Subcutaneous abdominal adipose tissue (tissue), 5 donors: ENCODE data around the gene CDKN1C.

Experiments
- H3K27ac ChIP-seq: one replicate; pipeline ENCODE4 v1.7.0; 2013; ENCODE audit warnings: low read depth, mild to moderate bottlenecking, inconsistent platforms, low read length, moderate library complexity
- H3K27me3 ChIP-seq, 5 donors: one replicate each; pipeline ENCODE4 v1.7.0; 2013; ENCODE audit warnings: low read length in 5 of 5, inconsistent platforms in 1 of 5; ENCODE audit not compliant: control insufficient read depth in 5 of 5, insufficient read depth in 4 of 5
- H3K36me3 ChIP-seq, 5 donors: one replicate each; pipeline ENCODE4 v1.7.0; 2013; ENCODE audit warnings: low read length in 5 of 5; ENCODE audit not compliant: control insufficient read depth in 5 of 5, insufficient read depth in 5 of 5
- H3K4me1 ChIP-seq, 5 donors: one replicate each; pipeline ENCODE4 v1.7.0; 2013; ENCODE audit warnings: low read length in 5 of 5, mild to moderate bottlenecking in 3 of 5, moderate library complexity in 1 of 5; ENCODE audit not compliant: control insufficient read depth in 5 of 5, insufficient read depth in 5 of 5
- H3K4me3 ChIP-seq, 5 donors: one replicate each; pipeline ENCODE4 v1.7.0; 2013; ENCODE audit warnings: low read length in 5 of 5, low read depth in 1 of 5
- H3K9ac ChIP-seq, 5 donors: one replicate each; pipeline ENCODE4 v1.7.0; 2013; ENCODE audit warnings: low read length in 5 of 5, mild to moderate bottlenecking in 4 of 5, moderate library complexity in 3 of 5
- H3K9me3 ChIP-seq, 5 donors: one replicate each; pipeline ENCODE4 v1.7.0; 2013; ENCODE audit warnings: low read length in 5 of 5; ENCODE audit not compliant: control insufficient read depth in 5 of 5
- donor health status: healthy.
- donor health status: healthy.
- donor health status: healthy.
- donor health status: healthy.
- donor health status: healthy.

Gene CDKN1C

GRCh38 chr11:2916114-2916891 is 30.7 kb upstream of the CDKN1C start:
- Histone ChIP-seq H3K4me3 (no peak overlapping the region), H3K27me3 (peaks cover 0 to 2% (median 0%) of the 10 kb centered on the region in 5 donors), H3K4me1 (no peaks in the 10 kb centered on the region), H3K9ac (no peak overlapping the region), H3K36me3 (no peaks in the 10 kb centered on the region), H3K27ac (no peak overlapping the region), H3K9me3 (no peaks in the 10 kb centered on the region)

DNA sequence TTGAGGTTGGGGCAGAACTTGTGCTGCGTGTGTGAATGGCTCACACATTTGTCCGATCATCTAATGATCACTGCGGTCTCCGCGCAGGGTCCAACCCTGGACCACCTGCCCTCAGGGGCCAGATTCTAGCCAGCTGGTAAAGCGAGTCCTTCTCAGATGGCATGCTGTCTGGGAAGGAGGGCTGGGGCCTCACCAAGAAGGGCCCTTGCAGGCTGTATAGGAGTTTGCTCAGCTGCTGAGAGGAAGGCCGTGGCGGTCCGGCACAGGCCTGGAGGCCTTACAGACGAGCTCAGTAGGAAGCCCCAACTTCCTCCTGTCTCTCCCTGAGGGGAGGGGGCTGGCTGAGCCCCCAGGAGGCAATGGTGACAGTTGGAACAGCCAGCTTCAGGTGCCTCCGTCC is 29.9 kb upstream of the CDKN1C start:
- Histone ChIP-seq H3K9me3 (no peaks in the 10 kb centered on the region), H3K27ac (no peak overlapping the region), H3K27me3 (peaks cover 0 to 2% (median 0%) of the 10 kb centered on the region in 5 donors), H3K4me3 (no peak overlapping the region), H3K4me1 (no peaks in the 10 kb centered on the region), H3K9ac (no peak overlapping the region), H3K36me3 (no peaks in the 10 kb centered on the region)

DNA sequence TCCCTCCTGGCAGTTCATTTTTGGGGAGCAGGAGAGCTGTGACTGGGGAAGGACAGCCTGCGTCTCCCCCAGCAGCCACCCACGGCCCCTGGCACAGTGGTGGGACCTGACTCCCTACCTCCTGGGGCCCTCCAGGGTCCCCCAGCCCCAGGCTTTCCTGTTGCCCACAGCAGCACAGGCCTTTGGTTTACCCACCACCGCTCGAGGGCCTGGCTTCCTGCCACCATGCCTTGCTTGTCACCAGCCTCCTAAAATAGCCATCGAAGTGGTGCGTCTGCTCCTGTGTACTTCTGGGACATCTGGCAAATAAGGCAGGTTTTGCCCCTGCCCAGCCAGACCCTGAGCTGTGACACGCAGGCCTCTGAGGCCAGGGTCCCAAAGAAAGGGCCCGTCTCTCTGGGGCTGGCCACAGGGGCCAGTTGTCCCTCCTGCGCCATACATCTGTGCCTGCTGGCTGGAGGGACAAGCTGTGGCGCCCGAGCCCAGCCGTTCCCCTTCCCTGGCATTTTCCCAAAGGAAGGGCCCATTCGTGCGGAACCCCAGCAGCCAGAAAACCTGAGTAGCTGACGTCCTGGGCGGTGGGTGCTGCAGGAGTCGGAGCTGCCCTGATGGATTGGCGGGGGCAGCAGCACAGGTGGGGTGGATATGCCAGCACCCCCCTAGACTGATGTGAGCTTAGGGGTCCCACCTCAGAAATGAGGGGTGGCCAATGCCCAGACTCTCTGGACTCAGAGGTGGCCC is 29.1 kb upstream of the CDKN1C start:
- H3K4me3 ChIP-seq: no peak overlapping the region
- H3K9me3 ChIP-seq: no peaks in the 10 kb centered on the region
- H3K27ac ChIP-seq: no peak overlapping the region
- no peak overlapping the region for H3K9ac ChIP-seq
- H3K27me3 ChIP-seq: peaks cover 0 to 5% (median 0%) of the 10 kb centered on the region in 5 donors
- H3K4me1 ChIP-seq: peaks cover 0 to 2% (median 0%) of the 10 kb centered on the region in 5 donors
- no peaks in the 10 kb centered on the region for H3K36me3 ChIP-seq

DNA sequence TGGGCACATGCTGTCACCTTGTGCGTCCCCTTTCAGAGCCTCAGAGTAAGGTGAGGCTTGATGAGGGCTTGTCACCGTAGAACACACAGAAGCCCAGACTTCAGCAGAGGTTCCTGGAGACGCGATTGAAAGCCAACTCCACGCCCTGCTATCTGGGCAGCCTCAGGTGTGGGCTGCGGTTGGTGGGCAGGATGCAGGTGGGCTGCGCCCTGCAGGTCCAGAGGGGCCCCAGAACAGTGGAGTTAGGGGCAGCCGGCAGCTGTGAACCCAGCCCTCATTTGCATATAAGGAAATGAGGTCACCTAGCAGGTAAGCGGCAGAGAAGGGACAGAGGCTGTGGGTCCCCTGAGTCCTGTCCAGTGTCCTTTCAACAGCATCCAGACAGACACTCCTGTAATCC is 28.2 kb upstream of the CDKN1C start:
- Histone ChIP-seq H3K4me1 (peaks cover 0 to 5% (median 2%) of the 10 kb centered on the region in 5 donors), H3K9ac (no peak overlapping the region), H3K4me3 (no peak overlapping the region), H3K27me3 (peaks cover 0 to 6% (median 0%) of the 10 kb centered on the region in 5 donors), H3K36me3 (no peaks in the 10 kb centered on the region), H3K9me3 (no peaks in the 10 kb centered on the region), H3K27ac (no peak overlapping the region)

GRCh38 chr11:2913019-2913431 is 27.4 kb upstream of the CDKN1C start:
- Histone ChIP-seq H3K4me1 (peaks cover 0 to 5% (median 2%) of the 10 kb centered on the region in 5 donors), H3K27me3 (peaks cover 3 to 11% (median 7%) of the 10 kb centered on the region in 5 donors), H3K27ac (no peak overlapping the region), H3K9me3 (no peaks in the 10 kb centered on the region), H3K4me3 (no peak overlapping the region), H3K9ac (no peak overlapping the region), H3K36me3 (no peaks in the 10 kb centered on the region)

DNA sequence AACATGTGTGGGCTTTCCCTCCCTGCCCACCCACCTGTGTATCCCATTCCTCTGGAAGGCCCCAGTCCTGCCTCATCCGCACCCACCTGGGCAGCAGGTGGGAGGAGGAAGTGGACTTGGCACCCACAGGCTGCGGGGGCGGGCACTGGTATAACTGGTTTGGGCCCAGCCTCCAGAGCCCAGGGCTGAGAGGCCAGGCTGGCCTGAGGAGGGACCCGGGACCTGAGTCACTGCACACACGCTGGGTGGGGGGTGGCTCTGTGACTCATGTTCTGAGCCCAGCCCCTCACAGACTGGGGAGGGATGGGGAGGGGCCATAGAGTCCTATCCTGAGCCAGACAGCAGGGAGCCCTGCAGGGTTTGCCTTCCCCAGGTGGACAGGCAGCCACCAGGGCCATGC is 26.9 kb upstream of the CDKN1C start:
- H3K9ac ChIP-seq: no peak overlapping the region
- H3K9me3 ChIP-seq: peaks cover 0 to under 1% (median 0%) of the 10 kb centered on the region in 5 donors
- H3K27ac ChIP-seq: no peak overlapping the region
- H3K4me3 ChIP-seq: no peak overlapping the region
- peaks cover 0 to 5% (median 2%) of the 10 kb centered on the region in 5 donors for H3K4me1 ChIP-seq
- peaks cover 3 to 14% (median 9%) of the 10 kb centered on the region in 5 donors for H3K27me3 ChIP-seq
- H3K36me3 ChIP-seq: no peaks in the 10 kb centered on the region

DNA sequence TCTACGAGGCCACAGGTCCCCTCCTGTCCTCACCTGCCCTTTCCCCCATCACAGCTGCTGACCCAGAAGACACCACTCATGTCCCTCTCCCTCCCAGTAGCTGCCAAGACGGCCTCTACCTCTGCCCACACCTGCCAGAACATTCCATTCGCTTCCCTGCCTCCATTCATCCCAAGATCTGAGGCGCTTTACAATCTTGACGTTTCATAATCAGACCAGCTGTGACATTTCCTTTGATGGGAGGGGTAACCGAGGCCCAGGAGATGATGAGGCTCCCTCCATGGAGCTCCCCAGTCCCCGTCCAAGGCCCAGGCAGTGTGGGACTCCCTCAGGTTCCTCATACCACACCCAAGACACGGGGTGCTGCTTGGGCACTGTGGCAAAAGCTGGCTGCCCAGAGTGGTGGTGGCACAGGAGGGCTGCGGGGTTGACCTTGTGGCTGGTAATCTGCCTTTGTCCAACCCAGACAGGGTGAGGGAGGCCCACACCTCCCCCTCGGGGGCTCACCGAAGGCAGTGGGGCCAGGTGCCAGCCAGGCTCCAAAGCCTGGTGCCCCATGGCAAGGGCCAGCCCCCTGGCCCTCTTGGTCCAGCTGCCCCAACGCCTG is 26.3 kb upstream of the CDKN1C start:
- H3K4me3 ChIP-seq: no peak overlapping the region
- H3K27ac ChIP-seq: no peak overlapping the region
- H3K9ac ChIP-seq: no peak overlapping the region
- H3K36me3 ChIP-seq: no peaks in the 10 kb centered on the region
- peaks cover 0 to 5% (median 3%) of the 10 kb centered on the region in 5 donors for H3K9me3 ChIP-seq
- peaks cover 0 to 5% (median 2%) of the 10 kb centered on the region in 5 donors for H3K4me1 ChIP-seq
- peaks cover 3 to 19% (median 9%) of the 10 kb centered on the region in 5 donors for H3K27me3 ChIP-seq

GRCh38 chr11:2911088-2911784 is 25.7 kb upstream of the CDKN1C start:
- no peak overlapping the region for H3K9ac ChIP-seq
- peaks cover 0 to 5% (median 3%) of the 10 kb centered on the region in 5 donors for H3K9me3 ChIP-seq
- no peak overlapping the region for H3K4me3 ChIP-seq
- peaks cover 3 to 19% (median 9%) of the 10 kb centered on the region in 5 donors for H3K27me3 ChIP-seq
- H3K36me3 ChIP-seq: no peaks in the 10 kb centered on the region
- H3K27ac ChIP-seq: no peak overlapping the region
- H3K4me1 ChIP-seq: peaks cover 0 to 5% (median 2%) of the 10 kb centered on the region in 5 donors

- H3K4me1 ChIP-seq: peaks cover 0 to 5% (median 2%) of the 10 kb centered on the region in 5 donors
- no peaks in the 10 kb centered on the region for H3K36me3 ChIP-seq
- no peak overlapping the region for H3K4me3 ChIP-seq
- H3K9ac ChIP-seq: no peak overlapping the region
- peaks cover 3 to 19% (median 9%) of the 10 kb centered on the region in 5 donors for H3K27me3 ChIP-seq
- no peak overlapping the region for H3K27ac ChIP-seq
- peaks cover 0 to 5% (median 3%) of the 10 kb centered on the region in 5 donors for H3K9me3 ChIP-seq
These were observed 24.9 kb upstream of the CDKN1C start for GRCh38 chr11:2910401-2910955.
